Small intestine (tissue), 7 donors: ENCODE data around the gene C16orf95. TPM values are rescaled to one million over a fixed set of nuclear protein-coding genes. Genes with fewer than 3 reads are reported as not detected.
"Not testable (repeated sequence)": the region's sequence is repeated elsewhere in the genome, so short reads cannot be mapped to it uniquely, and the experiment has no call there.

ENCODE experiments used
- DNase-seq, 2 donors: peaks; one replicate each; pipeline versions ENCODE4 v3.0.0 to v3.0.0-alpha.2; 2013
- FAIRE-seq: peaks from 2 replicates; lab custom pipeline; 2012; peaks lifted over from hg19 to GRCh38; lab: Jason Lieb, UNC
- H3K27ac ChIP-seq, 3 donors: one replicate each; pipeline ENCODE4 v1.5.1; 2013; ENCODE audit warnings: low read length in 2 of 3, mild to moderate bottlenecking in 2 of 3, control low read depth in 1 of 3, inconsistent platforms in 1 of 3, low read depth in 1 of 3, moderate library complexity in 1 of 3
- H3K27me3 ChIP-seq, 3 donors: one replicate each; pipeline ENCODE4 v1.6.1; 2013; ENCODE audit warnings: low read length in 3 of 3, inconsistent platforms in 1 of 3; ENCODE audit not compliant: control insufficient read depth in 3 of 3, insufficient read depth in 3 of 3
- H3K36me3 ChIP-seq, 3 donors: one replicate each; pipeline ENCODE4 v1.6.1; 2013; ENCODE audit warnings: low read length in 3 of 3, inconsistent platforms in 1 of 3, low read depth in 1 of 3, mild to moderate bottlenecking in 1 of 3, moderate library complexity in 1 of 3; ENCODE audit not compliant: control insufficient read depth in 3 of 3, insufficient read depth in 2 of 3
- H3K4me1 ChIP-seq, 3 donors: one replicate each; pipeline ENCODE4 v1.6.1; 2013; ENCODE audit warnings: low read length in 2 of 3, inconsistent platforms in 1 of 3, low read depth in 1 of 3, mild to moderate bottlenecking in 1 of 3, moderate library complexity in 1 of 3; ENCODE audit not compliant: control insufficient read depth in 3 of 3, insufficient read depth in 2 of 3
- H3K4me3 ChIP-seq, 3 donors: one replicate each; pipeline ENCODE4 v1.5.1; 2013; ENCODE audit warnings: low read length in 3 of 3, control low read depth in 1 of 3, inconsistent platforms in 1 of 3, low read depth in 1 of 3, mild to moderate bottlenecking in 1 of 3, moderate library complexity in 1 of 3
- H3K9me3 ChIP-seq, 2 donors: one replicate each; pipeline ENCODE4 v1.6.1; 2013; ENCODE audit warnings: low read depth in 1 of 2, low read length in 1 of 2; ENCODE audit not compliant: control insufficient read depth in 2 of 2, insufficient read depth in 1 of 2
- WGBS, 3 donors: extraction: QIAGEN DNeasy Blood & Tissue Kit; methylation state at CpG; one replicate each; pipeline ENCODE4 v1.1.7; 2013; 5-methylcytosine and 5-hydroxymethylcytosine counted together
- polyA plus RNA-seq, 4 donors: library from polyadenylated mRNA; stranded (reverse) in 3 of 4; unstranded in 1 of 4; fragments of 200-250 nt in 3 of 4; fragments of 120-200 nt in 1 of 4; gene quantifications; one replicate each; pipeline versions ENCODE4 v1.2.1 to v1.2.3, GENCODE V29; 2013
- donor health status: healthy with polysubstance abuse.
- donor health status: control.
- donor health status: control.
- donor health status: Bipolar disorder and iron deficiency.
- donor health status: healthy.

The C16orf95 gene
- polyA plus RNA-seq, 4 donors, result 2.2 to 4.8 (median 3.5) TPM

GRCh38 chr16:87259431-87259830 lies 57.8 kb downstream of the C16orf95 start:
- Histone ChIP-seq H3K36me3 (no peaks in the 10 kb centered on the region), H3K4me3 (no peak overlapping the region), H3K27ac (no peak overlapping the region), H3K4me1 (peaks cover 0 to under 1% (median 0%) of the 10 kb centered on the region in 3 donors), H3K9me3 (peaks cover 0 to 2% of the 10 kb centered on the region in 2 donors), H3K27me3 (no peaks in the 10 kb centered on the region)
- FAIRE-seq (no peak), DNase-seq (no peak)
- 86 to 91% (median 89%) methylated on average over 6 of the region's 6 CpGs for WGBS, 3 donors

DNA sequence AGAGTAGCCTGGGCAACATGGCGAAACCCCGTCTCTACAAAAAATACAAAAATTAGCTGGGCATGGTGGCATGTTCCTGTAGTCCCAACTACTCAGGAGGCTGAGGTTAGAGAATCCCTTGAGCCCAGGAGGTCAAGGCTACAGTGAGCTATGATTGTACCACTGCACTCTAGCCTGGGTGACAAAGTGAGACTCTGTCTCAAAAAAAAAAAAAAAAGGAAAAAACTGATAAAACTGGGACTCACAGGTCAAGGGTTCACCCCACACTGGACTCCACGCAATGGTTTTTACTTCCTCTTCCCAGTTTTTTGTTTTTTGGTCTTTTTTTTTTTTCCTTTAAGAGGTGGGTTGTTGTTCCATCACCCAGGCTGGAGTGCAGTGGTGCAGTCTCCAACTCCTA lies 58.5 kb downstream of the C16orf95 start:
- WGBS, 3 donors, result 76 to 81% (median 80%) methylated on average over 3 of the region's 3 CpGs
- not testable (repeated sequence) for H3K9me3 ChIP-seq, H3K36me3 ChIP-seq, FAIRE-seq, H3K4me3 ChIP-seq, DNase-seq, H3K4me1 ChIP-seq, H3K27me3 ChIP-seq, H3K27ac ChIP-seq

DNA sequence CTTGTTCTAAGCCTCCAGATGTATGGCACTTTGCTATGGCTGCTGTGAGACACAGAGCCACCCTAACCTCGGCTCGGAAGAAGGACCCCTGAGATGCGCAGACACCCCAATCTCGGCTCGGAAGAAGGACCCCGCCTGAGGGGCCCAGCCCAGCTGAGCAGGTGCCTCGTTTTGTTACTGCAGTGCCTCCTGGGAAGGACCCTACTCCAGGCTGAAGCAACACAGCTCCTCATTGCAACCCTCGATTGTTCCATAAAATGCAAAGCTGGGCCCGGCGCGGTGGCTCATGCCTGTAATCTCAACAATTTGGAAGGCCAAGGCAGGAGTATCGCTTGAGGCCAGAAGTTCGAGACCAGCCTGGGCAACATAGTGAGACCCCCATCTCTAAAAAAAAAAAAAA lies 61.3 kb downstream of the C16orf95 start:
- DNase-seq, result no peak
- H3K4me3 ChIP-seq, result no peak overlapping the region
- H3K27me3 ChIP-seq, result no peaks in the 10 kb centered on the region
- H3K4me1 ChIP-seq, result no peaks in the 10 kb centered on the region
- no peak for FAIRE-seq
- no peaks in the 10 kb centered on the region for H3K36me3 ChIP-seq
- 86 to 93% (median 90%) methylated on average over 13 of the region's 13 CpGs for WGBS, 3 donors
- H3K9me3 ChIP-seq, result peaks cover 0 to under 1% of the 10 kb centered on the region in 2 donors
- no peak overlapping the region for H3K27ac ChIP-seq

- H3K36me3 ChIP-seq, result no peaks in the 10 kb centered on the region
- no peaks in the 10 kb centered on the region for H3K4me1 ChIP-seq
- FAIRE-seq (no peak), DNase-seq (no peak)
- no peak overlapping the region for H3K27ac ChIP-seq
- no peak overlapping the region for H3K4me3 ChIP-seq
- 86 to 90% (median 87%) methylated on average over 9 of the region's 9 CpGs for WGBS, 3 donors
- H3K27me3 ChIP-seq, result no peaks in the 10 kb centered on the region
- no peaks in the 10 kb centered on the region for H3K9me3 ChIP-seq
Measured at GRCh38 chr16:87254734-87255133, 62.5 kb downstream of the C16orf95 start.

DNA sequence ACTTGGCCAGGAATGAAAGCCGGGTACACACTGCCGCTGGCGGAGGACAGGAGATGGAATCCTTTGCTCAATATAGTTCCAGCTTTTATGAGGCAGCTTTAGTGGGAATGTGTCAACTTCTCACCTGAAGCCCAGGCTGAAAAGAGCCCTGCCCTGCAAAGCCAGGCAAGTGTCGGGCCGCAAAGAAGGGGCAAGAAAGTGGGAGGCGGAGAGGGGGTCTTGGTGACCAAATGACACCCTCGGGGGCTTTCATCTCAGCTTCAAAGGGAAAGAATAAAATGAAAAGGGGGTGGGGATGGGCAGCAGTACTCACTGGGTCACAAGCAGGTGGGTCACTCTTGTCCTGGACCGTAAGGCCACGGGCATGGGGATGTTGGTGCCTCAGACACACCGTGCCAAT lies 62.9 kb downstream of the C16orf95 start:
- Histone ChIP-seq H3K27me3 (no peaks in the 10 kb centered on the region), H3K9me3 (no peaks in the 10 kb centered on the region), H3K27ac (no peak overlapping the region), H3K4me1 (no peaks in the 10 kb centered on the region), H3K36me3 (no peaks in the 10 kb centered on the region), H3K4me3 (no peak overlapping the region)
- FAIRE-seq (no peak), DNase-seq (no peak)
- 87 to 92% (median 89%) methylated on average over 10 of the region's 10 CpGs for WGBS, 3 donors

DNA sequence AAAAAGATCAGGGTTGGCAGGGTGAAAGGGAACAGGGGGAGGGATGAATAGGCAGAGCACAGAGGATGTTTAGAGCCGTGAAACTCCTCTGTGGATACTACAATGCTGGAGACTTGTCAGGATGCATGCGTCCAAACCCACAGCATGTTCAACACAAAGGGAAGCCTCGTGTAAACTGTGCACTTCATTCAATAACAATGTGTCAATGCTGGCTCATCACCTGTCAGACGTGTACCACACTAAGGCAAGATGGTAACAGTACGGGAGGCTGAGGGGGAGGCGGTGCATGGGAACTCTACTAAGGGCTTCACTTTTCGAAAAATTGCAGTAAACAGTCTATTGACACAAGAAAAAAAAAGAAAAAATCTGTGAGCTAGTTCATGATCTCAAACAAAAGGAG lies 63.7 kb downstream of the C16orf95 start:
- Histone ChIP-seq H3K27me3 (no peaks in the 10 kb centered on the region), H3K4me1 (no peaks in the 10 kb centered on the region), H3K27ac (no peak overlapping the region), H3K36me3 (no peaks in the 10 kb centered on the region), H3K4me3 (no peak overlapping the region), H3K9me3 (no peaks in the 10 kb centered on the region)
- no peak for DNase-seq
- WGBS, 3 donors, result 64 to 74% (median 66%) methylated on average over 7 of the region's 7 CpGs
- no peak for FAIRE-seq

Other genes with a start within 250 kb of the C16orf95 start
- gene FBXO31, start 66.4 kb upstream of the C16orf95 start, polyA plus RNA-seq, result 10 to 100 TPM; 23.8 to 38.7 (median 29.4) TPM
- gene MAP1LC3B, start 74.9 kb upstream of the C16orf95 start, polyA plus RNA-seq, result 10 to 100 TPM; 35.1 to 61.1 (median 46.9) TPM
- 10 to 100 TPM in 3 of 4 donors, 1 to 10 TPM in 1; 9.2 to 42.8 (median 13.1) TPM for gene ZCCHC14, start 175.6 kb upstream of the C16orf95 start, polyA plus RNA-seq